Stimulated activated CD8-positive, alpha-beta memory T cell treated with anti-CD3 and anti-CD28 coated beads, Interleukin-4, amount 100 ng/mL, for 24 hours (primary cell): ENCODE results near the gene KRCC1.
A peak's percentile ranks its signal among the peaks of the same experiment; 100 is the strongest.

Source experiments
- DNase-seq: peaks from one replicate; pipeline ENCODE4 v3.0.0-alpha.2; 2020; ENCODE audit warnings: low read depth

The KRCC1 gene

GRCh38 chr2:88055371-88056128 is at the start of gene KRCC1:
TSS of gene KRCC1 (minus strand) at chr2:88055783. CDS start at chr2:88028563, 27,220 bp downstream.
- peak; percentile 89 for DNase-seq

- DNase-seq = no peak
Measured at GRCh38 chr2:88100489-88100858, 44.9 kb upstream of the KRCC1 start.

- DNase-seq = no peak
Measured at GRCh38 chr2:88099798-88100488, 44.4 kb upstream of the KRCC1 start.

GRCh38 chr2:88098558-88098900 is 42.9 kb upstream of the KRCC1 start:
- no peak for DNase-seq

GRCh38 chr2:88097891-88098557 is 42.4 kb upstream of the KRCC1 start:
- DNase-seq = no peak

DNA sequence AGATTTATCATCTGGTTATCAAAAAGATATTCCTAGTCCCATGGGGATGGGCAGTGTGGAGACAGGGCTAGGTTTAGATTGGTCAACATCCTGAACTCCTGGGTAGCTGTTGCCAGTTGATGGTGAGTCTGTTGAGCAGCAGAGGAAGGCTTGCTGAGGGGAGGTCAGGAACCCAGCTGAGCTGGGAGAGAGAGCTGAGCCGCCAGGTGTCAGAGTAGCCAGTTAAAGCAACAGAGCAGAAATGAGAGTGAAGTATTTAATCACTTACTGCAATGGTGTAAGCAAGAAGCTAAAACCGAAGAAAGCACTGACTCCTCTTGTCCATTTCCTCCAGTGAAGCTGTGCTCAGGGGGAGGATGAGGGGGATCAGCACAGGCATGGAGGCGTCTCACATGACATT is 41.6 kb upstream of the KRCC1 start:
- no peak for DNase-seq

- DNase-seq = no peak
Measured at GRCh38 chr2:88096708-88097107, 41.1 kb upstream of the KRCC1 start.

DNA sequence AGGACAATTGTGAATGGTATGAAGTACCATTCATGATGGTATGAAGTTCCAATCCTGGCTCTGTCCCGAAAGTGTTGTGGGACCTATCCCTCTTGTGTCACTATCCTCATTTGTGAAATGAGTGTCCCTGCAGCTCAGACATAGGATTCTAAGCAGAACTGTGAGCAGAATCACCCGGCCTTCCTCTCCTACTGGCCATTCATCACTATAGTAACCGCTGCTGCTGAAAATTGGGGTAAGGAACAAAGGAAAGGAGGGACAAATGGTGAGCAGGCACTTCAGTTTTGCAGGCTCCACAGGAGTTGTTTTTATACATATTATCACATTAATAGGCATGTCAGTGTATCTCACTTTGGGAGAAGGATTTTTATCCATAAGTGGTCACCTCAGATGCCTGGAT is 39.4 kb upstream of the KRCC1 start:
- no peak for DNase-seq

DNA sequence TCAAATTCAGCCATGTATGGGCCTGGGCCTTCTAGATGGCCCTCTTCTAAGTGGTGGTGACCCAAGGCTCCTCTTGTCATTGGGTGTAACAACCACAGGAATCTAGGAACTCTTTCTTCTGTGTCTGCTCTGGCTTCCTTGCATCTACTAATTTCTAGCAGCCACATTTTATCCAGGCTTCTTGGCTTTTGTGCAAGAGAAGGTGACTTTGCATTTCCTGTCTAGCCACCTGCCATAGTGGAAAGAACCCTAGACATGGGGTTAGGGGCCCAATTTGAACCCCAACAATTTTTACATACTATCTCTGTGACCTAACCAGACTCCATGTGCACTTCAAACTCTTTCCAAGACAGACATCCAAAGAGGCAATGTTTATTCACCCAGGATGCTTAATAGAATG is 37.2 kb upstream of the KRCC1 start:
- DNase-seq = no peak

- DNase-seq = no peak
Measured at GRCh38 chr2:88091943-88092342, 36.4 kb upstream of the KRCC1 start.

DNA sequence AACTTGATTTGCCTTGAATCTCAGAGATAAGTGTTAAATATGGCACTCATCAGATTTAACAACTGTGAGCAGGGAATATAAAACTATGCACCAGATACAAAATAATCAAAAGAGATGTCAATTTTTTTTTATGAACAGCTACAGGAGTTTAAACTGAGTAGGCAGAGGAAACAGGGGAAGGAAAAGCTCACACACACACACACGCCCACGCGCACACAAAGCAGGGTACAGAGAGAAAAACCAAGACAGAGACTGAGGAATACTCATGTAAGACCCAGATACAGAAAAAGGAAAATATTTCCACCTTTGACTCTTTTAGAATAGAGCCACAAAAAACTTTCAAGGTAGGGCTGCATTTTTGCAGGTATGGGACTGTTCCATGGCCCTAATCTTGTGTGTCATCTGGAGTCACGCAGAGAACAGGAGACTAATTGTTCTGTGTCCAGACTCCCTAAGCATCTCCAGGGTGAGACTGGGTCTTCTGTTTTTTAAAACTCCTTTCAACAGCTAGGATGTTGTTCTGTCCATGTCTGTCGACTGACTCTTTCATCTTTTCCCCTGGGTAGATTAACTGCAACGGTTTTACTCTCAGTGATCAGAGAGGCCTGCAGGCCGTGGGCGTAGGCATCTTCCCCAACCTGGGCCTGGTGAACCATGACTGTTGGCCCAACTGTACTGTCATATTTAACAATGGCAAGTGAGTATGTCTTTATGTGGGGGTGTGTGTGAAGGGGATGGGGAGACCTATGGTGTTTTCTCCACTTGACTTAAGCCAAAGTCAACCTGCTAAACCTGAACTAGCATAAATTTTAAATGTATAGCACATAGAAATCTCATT is 35.1 kb upstream of the KRCC1 start:
- peak; percentile 4 for DNase-seq

DNA sequence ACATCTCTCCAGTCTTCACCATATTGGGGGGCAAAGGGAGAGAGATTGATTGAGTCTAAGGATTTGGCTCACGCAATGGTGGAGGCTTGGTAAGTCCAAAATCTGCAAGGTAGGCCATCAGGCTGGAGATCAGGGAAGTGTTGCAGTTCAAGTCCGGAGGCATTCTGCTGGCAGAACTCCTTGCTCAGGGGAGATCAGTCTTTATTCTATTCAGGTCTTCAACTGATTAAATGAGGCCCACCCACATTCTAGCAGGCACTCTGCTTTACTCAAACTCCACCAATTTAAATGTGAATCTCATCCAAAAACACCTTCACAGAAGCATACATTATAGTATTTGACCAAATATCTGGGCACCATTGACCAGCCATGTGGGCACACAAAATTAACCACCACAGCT is 33.4 kb upstream of the KRCC1 start:
- no peak for DNase-seq

DNA sequence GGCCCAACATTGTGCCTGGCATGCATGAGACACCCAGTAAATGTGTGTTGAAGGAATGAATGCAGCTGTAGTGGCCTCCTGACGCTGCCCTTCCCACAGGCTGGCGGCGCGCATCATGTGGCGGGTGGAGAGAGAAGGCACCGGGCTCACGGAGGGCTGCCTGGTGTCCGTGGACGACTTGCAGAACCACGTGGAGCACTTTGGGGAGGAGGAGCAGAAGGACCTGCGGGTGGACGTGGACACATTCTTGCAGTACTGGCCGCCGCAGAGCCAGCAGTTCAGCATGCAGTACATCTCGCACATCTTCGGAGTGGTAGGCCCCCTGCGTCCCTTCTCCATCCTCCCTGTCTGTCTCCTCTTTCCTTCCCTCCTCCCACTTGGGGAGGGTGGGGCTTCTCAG is 32.2 kb upstream of the KRCC1 start:
- no peak for DNase-seq

DNA sequence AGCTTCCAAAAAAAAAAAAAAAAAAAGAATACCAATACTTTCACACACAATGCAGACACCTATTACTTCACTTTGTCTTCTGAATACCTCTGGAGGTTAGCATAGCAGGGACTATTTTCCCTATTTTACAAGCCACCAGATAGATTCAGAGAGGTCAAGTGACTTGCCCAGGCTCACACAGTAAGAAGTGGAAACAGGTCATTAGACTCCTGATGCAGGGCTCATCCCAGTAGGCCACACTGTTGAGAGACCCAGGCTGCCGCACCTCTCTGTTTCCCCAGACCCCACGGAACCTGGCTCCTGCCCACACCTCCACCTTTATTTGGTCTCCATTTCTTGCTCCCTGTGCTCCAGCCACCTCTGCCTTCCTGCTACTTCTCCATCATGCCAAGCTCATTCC is 31.5 kb upstream of the KRCC1 start:
- DNase-seq = no peak

DNA sequence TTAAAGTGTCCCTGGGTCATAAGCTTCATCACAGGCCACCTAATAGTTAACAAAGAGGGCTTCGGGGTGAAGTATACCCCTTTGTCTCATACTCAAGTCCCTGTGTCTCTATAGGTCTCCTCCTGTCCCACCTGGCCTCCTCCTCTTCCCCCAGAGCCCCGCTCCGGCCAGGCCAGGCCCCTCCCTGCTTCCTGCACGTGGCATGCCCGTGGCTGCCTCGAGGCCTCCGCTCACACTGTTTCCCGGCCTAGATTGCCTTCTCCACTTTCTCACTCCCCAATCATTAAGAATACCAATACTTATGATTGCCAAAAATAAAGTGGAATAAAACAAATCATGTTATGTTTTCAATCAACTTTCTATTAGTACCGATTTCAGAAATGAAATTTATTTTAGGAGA is 30.8 kb upstream of the KRCC1 start:
- no peak for DNase-seq

- no peak for DNase-seq
Measured at GRCh38 chr2:88085602-88086001, 30.0 kb upstream of the KRCC1 start.

GRCh38 chr2:88085099-88085498 is 29.5 kb upstream of the KRCC1 start:
- no peak for DNase-seq

- DNase-seq = no peak
Measured at GRCh38 chr2:88082781-88083180, 27.2 kb upstream of the KRCC1 start.

DNA sequence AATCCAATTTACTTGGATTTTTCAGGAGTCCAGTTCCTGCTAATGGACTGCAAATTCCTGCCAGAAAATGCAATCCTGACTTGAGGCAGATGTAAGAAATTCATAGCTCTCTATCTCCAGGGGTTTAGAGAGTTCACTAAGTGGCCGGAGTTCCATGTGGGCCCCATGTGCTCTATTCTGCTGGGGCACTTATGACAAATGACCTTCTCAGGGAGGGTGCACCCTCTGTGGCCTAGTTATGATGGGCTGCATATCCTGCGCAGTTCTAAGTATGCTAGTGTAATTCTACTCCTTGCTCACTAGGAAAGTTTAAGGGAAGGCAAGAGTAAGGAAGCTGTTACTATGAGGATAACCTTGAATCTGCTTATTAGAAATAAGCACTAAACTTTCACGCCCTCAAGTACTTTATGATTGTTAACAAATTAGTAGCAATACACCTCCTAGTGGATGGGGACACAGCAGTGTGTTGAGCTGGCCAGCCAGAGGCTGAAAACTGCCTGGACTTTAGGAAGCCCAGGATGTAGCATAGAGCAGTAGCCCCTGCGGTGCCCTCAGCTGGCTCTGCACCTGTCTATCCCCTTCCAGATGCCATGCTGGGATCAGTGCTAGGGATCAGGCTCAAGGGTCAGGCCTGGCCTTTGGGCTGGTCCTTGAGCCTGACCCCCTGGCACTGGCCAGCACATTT is 26.5 kb upstream of the KRCC1 start:
- no peak for DNase-seq

DNA sequence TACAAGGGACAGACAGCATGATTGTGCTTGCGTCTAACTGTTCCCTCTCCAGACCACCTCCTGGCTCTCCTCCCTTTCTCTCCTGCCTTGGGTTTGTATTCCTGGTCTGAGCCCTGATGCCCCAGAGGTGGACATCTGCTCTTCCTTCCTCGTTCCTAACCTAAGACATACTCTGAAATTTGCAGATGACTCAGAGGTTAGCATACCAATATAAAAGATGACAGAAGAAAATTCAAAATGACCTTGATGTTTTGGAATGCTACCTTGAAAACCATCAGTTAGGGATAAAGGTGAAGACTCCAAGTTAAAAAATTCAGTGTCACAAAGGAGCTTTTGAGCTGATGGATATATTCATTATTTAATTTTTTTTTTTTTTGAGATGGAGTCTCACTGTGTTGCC is 25.0 kb upstream of the KRCC1 start:
- DNase-seq = no peak

GRCh38 chr2:88078643-88079172 is 23.1 kb upstream of the KRCC1 start:
- DNase-seq = no peak

DNA sequence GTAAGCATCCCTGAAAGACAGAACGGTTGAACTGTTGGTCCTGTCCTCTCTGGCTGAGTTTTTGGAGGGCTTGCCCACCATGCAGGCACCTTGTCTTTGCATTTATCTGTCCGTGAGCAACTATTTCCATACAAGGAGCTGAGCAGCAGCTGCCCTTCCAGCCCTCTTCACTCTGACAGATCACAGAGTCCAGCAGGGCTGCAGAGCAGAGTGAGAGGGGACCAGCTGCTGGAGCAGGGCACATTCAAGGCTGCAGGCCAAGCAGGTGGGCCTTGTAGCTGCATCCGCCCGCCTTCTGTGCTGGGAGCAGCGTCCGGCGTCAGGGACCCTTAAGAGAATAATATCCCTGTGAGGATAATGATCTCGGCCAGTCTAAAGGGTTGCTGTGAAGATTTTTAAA is 21.5 kb upstream of the KRCC1 start:
- DNase-seq = no peak
